Lower lobe of right lung (tissue), 2 donors: ENCODE data around the gene CAPN15. TPM values are rescaled to one million over a fixed set of nuclear protein-coding genes. Genes with fewer than 3 reads are reported as not detected.

Source experiments
- ATAC-seq, 2 donors: fragments of 200-7000 bp; cut with Tn5 transposase; one replicate each; pipeline ENCODE4 v1.9.1; 2020 to 2022; ENCODE audit warnings: mild to moderate bottlenecking in 2 of 2, moderate library complexity in 2 of 2
- DNase-seq: peaks from one replicate; pipeline ENCODE4 v3.0.0-alpha.2; 2020
- H3K27ac ChIP-seq: fragments of 200-600 bp; one replicate; pipeline ENCODE4 v1.8.0; 2022
- H3K27me3 ChIP-seq: fragments of 200-600 bp; one replicate; pipeline ENCODE4 v1.8.0; 2022; ENCODE audit warnings: low read depth
- H3K36me3 ChIP-seq: fragments of 200-600 bp; one replicate; pipeline ENCODE4 v1.8.0; 2022; ENCODE audit warnings: mild to moderate bottlenecking
- H3K4me1 ChIP-seq: fragments of 200-600 bp; one replicate; pipeline ENCODE4 v1.8.0; 2022
- H3K4me3 ChIP-seq: fragments of 200-600 bp; one replicate; pipeline ENCODE4 v1.8.0; 2022; ENCODE audit warnings: mild to moderate bottlenecking
- H3K9me3 ChIP-seq: fragments of 200-600 bp; one replicate; pipeline ENCODE4 v1.8.0; 2022
- intact Hi-C: fragments of 100-400 bp; cut with DNase I; formaldehyde crosslinking; loops from one replicate; pipeline ENCODE4 v1.11.0; 2022
- total RNA-seq: library from RNA; stranded (reverse); fragmentation: NEBNext Ultra II Directional; extraction: Animal tissue kit (Norgen Biotek cat#: 25700); gene quantifications from one replicate; pipeline ENCODE4 v1.2.1, GENCODE V29; 2021
- TF ChIP-seq, protein P1 (sequence below): fragments of 200-600 bp; IDR thresholded peaks from one replicate; pipeline ENCODE4 v1.8.0; 2022; ENCODE audit warnings: antibody characterized with exemption, mild to moderate bottlenecking
- donor health status: DM: no; HTN: yes; CAD: no; lungs with severe emphysema.

Gene CAPN15
- total RNA-seq, 1 donor from 2014 or later = 44.3 TPM

DNA sequence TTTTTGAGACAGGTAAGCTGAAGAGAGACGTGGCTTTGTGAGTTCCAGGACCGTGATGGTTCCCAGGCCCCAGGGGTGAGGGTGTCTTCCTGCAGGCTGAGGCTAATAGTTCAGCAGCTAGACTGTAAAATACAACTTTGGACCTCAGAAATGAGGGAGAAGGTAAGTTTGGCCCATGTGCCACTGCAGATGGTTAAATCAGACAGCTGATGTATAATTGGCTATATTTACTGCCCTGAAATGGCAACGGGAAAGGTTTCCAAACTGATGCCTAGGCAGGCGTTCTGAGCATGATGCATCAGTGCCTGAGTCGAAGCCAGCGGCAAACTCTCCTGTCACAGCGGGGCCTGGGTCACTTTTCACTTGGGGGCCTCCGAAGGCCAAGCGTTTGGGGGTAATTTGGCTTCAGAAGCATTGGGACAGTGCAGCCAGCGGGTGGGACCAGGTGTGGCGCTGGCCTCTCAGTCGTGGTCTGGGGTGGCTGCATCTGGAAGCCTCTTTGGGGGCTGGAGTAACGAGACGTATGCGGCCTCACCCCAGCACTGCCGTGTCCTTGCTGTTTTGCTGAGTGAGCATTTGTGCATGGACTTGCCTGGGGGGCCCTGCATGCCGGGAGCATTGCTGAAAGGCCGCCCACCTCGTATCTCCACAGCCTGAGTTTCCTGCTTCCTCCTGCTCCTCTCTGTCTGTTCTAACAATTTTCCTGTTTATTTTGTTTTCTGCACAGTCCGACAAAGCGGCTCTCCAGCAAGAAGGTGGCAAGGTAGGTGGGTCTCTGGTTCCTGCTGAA is 31.2 kb upstream of the CAPN15 start:
- Histone ChIP-seq H3K9me3 (no peaks in the 10 kb centered on the region), H3K4me1 (no peaks in the 10 kb centered on the region), H3K27me3 (no peaks in the 10 kb centered on the region), H3K27ac (no peak overlapping the region), H3K4me3 (no peak overlapping the region), H3K36me3 (peaks cover 31% of the 10 kb centered on the region)
- intact Hi-C loops = no loop called here
- TF ChIP-seq, protein P1, sequence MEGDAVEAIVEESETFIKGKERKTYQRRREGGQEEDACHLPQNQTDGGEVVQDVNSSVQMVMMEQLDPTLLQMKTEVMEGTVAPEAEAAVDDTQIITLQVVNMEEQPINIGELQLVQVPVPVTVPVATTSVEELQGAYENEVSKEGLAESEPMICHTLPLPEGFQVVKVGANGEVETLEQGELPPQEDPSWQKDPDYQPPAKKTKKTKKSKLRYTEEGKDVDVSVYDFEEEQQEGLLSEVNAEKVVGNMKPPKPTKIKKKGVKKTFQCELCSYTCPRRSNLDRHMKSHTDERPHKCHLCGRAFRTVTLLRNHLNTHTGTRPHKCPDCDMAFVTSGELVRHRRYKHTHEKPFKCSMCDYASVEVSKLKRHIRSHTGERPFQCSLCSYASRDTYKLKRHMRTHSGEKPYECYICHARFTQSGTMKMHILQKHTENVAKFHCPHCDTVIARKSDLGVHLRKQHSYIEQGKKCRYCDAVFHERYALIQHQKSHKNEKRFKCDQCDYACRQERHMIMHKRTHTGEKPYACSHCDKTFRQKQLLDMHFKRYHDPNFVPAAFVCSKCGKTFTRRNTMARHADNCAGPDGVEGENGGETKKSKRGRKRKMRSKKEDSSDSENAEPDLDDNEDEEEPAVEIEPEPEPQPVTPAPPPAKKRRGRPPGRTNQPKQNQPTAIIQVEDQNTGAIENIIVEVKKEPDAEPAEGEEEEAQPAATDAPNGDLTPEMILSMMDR = no peak
- ATAC-seq (peak in 1 of 2 donors; percentile 13), DNase-seq (no peak)

DNA sequence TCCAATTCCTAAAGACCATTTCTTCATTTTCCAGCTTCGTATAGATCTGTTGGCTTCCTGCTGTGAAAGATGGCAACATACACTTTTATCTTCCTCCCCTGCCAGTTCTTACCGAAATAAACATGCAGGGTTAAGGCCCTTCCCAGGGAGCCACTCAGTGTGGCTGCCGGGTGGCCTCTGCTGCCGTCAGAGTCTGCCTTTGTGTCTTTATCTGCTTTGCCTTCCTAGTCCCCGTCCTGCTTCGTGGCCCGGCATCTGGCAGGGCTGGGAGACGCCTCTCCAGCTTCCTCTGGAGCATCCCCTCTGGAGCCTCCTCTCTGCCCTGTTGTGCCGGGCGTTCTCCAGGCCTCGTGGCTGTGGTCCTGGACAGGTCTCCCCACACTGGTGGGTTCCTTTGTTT is 30.3 kb upstream of the CAPN15 start:
- Histone ChIP-seq H3K9me3 (no peaks in the 10 kb centered on the region), H3K36me3 (peaks cover 23% of the 10 kb centered on the region), H3K4me3 (no peak overlapping the region), H3K27ac (no peak overlapping the region), H3K27me3 (no peaks in the 10 kb centered on the region), H3K4me1 (no peaks in the 10 kb centered on the region)
- TF ChIP-seq, protein P1 = no peak
- intact Hi-C loops = no loop called here
- no peak for DNase-seq
- ATAC-seq = no peak

GRCh38 chr16:499924-500323 is 27.6 kb upstream of the CAPN15 start:
- TF ChIP-seq, protein P1 = no peak
- H3K27me3 ChIP-seq = no peaks in the 10 kb centered on the region
- H3K36me3 ChIP-seq = peaks cover 30% of the 10 kb centered on the region
- H3K27ac ChIP-seq = no peak overlapping the region
- no peaks in the 10 kb centered on the region for H3K4me1 ChIP-seq
- H3K4me3 ChIP-seq = no peak overlapping the region
- intact Hi-C loops = no loop called here
- H3K9me3 ChIP-seq = no peaks in the 10 kb centered on the region
- DNase-seq (no peak), ATAC-seq (no peak)

- ATAC-seq (no peak), DNase-seq (no peak)
- no peaks in the 10 kb centered on the region for H3K27me3 ChIP-seq
- H3K36me3 ChIP-seq = peaks cover 34% of the 10 kb centered on the region
- no peaks in the 10 kb centered on the region for H3K9me3 ChIP-seq
- H3K27ac ChIP-seq = no peak overlapping the region
- H3K4me1 ChIP-seq = no peaks in the 10 kb centered on the region
- TF ChIP-seq, protein P1 = no peak
- intact Hi-C loops = no loop called here
- H3K4me3 ChIP-seq = no peak overlapping the region
Measured at GRCh38 chr16:500709-501108, 26.8 kb upstream of the CAPN15 start.

DNA sequence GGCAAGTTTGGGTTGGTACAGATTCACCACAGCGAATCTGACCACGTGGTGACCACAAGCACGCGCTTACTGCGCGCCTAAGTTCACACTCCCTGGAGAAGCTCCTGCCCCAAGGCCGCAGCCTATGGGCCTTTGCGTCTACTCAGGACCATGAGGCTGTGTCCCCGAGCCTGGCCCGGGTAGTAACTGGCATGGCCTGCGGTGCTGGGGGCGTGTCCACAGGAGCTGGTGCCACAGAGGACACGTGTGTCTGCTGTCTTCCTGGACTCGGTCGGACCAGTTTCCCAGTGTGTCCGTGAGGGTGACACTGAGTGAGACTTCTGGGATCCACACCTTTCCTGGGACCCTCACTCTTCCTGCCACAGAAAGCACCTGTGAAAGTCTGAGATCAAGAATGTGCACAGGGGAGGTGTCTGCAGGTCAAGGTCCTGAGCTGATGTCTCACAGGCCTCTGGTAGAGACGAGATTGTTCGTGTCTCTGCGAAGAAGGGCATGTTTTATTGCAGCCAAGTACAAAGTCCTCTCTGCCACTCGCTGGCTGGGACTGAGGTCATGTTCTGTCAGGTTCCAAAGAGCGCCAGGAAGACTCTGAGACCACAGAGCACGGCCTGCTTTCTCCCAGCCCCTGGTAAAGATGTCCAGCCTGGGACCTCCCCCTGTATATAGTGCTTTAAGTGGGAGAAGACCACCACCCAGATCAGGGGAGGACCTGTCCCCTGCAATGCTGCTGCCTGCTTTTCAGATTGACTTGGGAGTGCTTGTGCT is 25.2 kb upstream of the CAPN15 start:
- no peak for DNase-seq
- no peak overlapping the region for H3K27ac ChIP-seq
- TF ChIP-seq, protein P1 = no peak

More for the DNA sequence above, 25.2 kb upstream of the CAPN15 start:
- intact Hi-C loops = no loop called here
- Histone ChIP-seq H3K36me3 (peaks cover 37% of the 10 kb centered on the region), H3K9me3 (no peaks in the 10 kb centered on the region), H3K4me1 (no peaks in the 10 kb centered on the region), H3K4me3 (no peak overlapping the region), H3K27me3 (no peaks in the 10 kb centered on the region)
- no peak for ATAC-seq
